ENCODE results near the gene CNN3. TPM values are rescaled to one million over a fixed set of nuclear protein-coding genes. Genes with fewer than 3 reads are reported as not detected.
A peak's percentile ranks its signal among the peaks of the same experiment; 100 is the strongest.

The CNN3 gene
- total RNA-seq, 4 donors from 2014 or later = 307 to 344 (median 329) TPM

GRCh38 chr1:94925004-94925403, 1.9 kb downstream of the CNN3 start:
- peak in 1 of 2 donors; percentile 31 for DNase-seq (ENCODE audit: low spot score in 2 of 2)
- Histone ChIP-seq H3K36me3 (no peaks in the 10 kb centered on the region), H3K4me1 (peaks cover 0 to 71% (median 28%) of the 10 kb centered on the region in 4 donors), H3K4me3 (peak overlapping the region; percentile 59 to 95 (median 72)), H3K9me3 (no peaks in the 10 kb centered on the region), H3K27me3 (no peaks in the 10 kb centered on the region), H3K27ac (peak overlapping the region; percentile 91 to 99 (median 98))
- 4 to 8% methylated on average over 2 of the region's 2 CpGs for WGBS, 2 donors
- TF ChIP-seq CTCF (IDR thresholded peaks at IDR 0.05) = no peak
- TF ChIP-seq POLR2A (IDR thresholded peaks at IDR 0.05) = no peak
- no peak for TF ChIP-seq EP300 (IDR thresholded peaks at IDR 0.05)

DNA sequence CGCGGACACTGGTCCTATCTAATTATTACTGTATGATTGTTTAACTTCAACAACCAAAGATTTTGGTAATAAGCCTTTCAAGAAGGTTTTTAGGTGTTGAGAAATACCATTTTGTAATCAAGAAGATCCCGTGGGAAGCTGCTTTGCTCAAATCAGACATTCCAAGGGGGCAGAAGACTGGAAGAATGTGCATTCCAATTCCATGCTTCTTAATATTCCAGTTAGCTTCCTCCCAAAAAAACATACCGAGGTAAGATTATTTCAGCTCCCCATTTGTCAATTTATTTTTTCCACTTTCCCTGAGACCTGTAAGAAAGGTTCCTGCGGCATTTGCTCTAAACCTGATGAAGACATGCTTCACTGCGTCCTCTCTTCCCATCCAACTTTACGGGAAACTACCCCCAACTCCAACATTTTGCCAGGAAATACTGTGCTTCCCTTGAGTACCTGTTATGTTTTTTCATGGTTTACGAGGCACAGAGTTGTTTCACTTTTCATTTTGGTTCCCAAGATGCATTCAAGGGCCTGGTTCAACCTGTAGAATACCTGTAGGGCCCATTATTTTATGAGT, 4.1 kb downstream of the CNN3 start:
- peaks cover 0 to 71% (median 36%) of the 10 kb centered on the region in 4 donors for H3K4me1 ChIP-seq

DNA sequence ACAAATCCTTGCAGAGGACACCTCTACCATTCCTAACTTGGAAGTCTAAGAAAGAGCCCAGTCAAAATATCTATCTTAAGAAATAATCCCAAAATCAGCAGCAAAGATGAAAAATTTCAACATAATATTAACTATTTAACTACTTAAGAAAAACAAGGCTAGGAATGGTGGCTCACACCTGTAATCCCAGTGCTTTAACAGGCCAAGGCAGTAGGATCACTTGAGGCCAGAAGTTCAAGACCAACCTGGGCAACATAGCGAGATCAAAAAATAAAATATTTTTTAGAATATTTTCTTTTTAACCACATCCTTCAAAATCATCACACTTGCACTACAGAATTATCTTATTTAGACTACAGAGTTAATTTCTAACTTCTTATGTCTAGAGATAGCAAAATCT, 4.9 kb downstream of the CNN3 start:
- no peaks in the 10 kb centered on the region for H3K27me3 ChIP-seq
- no peaks in the 10 kb centered on the region for H3K36me3 ChIP-seq
- TF ChIP-seq CTCF (IDR thresholded peaks at IDR 0.05) = no peak
- no peaks in the 10 kb centered on the region for H3K9me3 ChIP-seq
- 76 to 77% methylated on average over 1 of the region's 1 CpG for WGBS, 2 donors
- H3K4me3 ChIP-seq = peak overlapping the region in 2 of 4 donors; percentile 8 to 95
- DNase-seq (ENCODE audit: low spot score in 2 of 2) = no peak
- peak overlapping the region in 3 of 4 donors; percentile 97 to 99 (median 99) for H3K27ac ChIP-seq
- H3K4me1 ChIP-seq = peaks cover 0 to 76% (median 40%) of the 10 kb centered on the region in 4 donors

More for the DNA sequence above, 4.1 kb downstream of the CNN3 start:
- 27 to 30% methylated on average over 8 of the region's 8 CpGs for WGBS, 2 donors
- Histone ChIP-seq H3K4me3 (peak overlapping the region; percentile 2 to 95 (median 42)), H3K27me3 (no peaks in the 10 kb centered on the region), H3K9me3 (no peaks in the 10 kb centered on the region), H3K27ac (peak overlapping the region; percentile 91 to 99 (median 98)), H3K36me3 (no peaks in the 10 kb centered on the region)
- peak in 1 of 2 donors; percentile 74 for TF ChIP-seq EP300 (IDR thresholded peaks at IDR 0.05)
- TF ChIP-seq POLR2A (IDR thresholded peaks at IDR 0.05) = peak in 1 of 2 donors; percentile 8
- TF ChIP-seq CTCF (IDR thresholded peaks at IDR 0.05) = no peak
- no peak for DNase-seq (ENCODE audit: low spot score in 2 of 2)

DNA sequence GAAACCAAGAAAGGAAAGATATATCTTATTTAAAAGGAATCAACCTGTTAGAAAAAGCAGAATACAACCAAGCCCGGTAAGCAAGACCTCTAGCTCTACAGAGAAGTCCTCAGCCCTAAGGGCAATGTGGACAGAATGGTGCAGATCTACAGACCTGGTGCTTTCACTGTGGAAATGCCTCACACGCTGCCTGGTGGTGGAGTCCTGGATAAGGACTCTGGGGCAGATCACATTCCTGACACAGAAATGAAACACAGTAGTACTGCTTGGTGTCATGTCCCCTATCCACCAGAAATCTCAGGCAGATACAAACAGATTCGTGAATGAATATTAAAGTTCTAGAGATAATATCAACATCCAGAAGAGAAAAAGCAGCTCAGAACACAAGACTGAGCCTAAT, 6.8 kb downstream of the CNN3 start:
- Histone ChIP-seq H3K27me3 (no peaks in the 10 kb centered on the region), H3K27ac (peak overlapping the region in 2 of 4 donors; percentile 99), H3K4me3 (peak overlapping the region in 2 of 4 donors; percentile 8 to 21), H3K36me3 (no peaks in the 10 kb centered on the region), H3K4me1 (peaks cover 0 to 95% (median 40%) of the 10 kb centered on the region in 4 donors), H3K9me3 (no peaks in the 10 kb centered on the region)
- no peak for DNase-seq (ENCODE audit: low spot score in 2 of 2)
- TF ChIP-seq EP300 (IDR thresholded peaks at IDR 0.05) = no peak
- TF ChIP-seq POLR2A (IDR thresholded peaks at IDR 0.05) = no peak
- TF ChIP-seq CTCF (IDR thresholded peaks at IDR 0.05) = no peak
- 22 to 28% methylated on average over 3 of the region's 3 CpGs for WGBS, 2 donors

DNA sequence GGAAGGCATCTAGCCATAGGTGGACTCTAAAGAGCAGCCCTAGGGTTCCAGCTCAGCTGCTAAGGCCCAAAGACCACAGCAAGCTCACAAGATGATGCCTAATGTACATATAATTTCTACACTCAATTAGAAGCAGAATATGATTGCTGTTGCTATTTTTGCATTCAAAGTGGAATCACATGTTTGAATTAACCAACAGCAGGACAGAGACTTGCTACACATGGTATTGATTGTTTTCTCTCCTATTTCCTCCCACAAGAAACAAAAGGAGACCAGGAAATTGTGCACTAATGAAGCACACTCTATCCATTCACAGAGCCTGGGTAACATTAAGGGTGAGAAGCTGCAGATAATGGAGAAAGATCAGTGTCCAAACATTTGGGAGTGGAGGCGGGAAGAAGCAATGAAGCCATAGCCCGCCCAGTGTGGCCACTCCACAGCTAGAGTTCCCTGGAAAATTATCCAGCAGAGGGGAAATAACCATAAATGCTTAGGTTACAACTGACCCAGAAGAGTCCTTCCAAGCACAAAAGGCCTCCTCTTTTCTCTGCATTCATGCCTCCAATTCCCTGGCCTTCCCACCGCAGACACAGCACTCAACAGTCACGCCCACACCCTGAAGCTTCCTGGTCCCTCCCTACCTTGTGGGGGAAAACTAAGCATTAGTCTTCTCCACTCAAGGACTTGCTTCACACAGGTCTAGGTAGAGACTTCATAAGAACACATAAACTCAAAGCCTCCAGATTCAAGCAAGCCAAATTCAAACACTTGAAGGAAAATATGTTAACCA, 7.5 kb downstream of the CNN3 start:
- DNase-seq (ENCODE audit: low spot score in 2 of 2) = no peak
- WGBS, 2 donors = 41 to 45% methylated on average over 4 of the region's 4 CpGs
- Histone ChIP-seq H3K4me3 (peak overlapping the region in 2 of 4 donors; percentile 8 to 21), H3K36me3 (no peaks in the 10 kb centered on the region), H3K27me3 (no peaks in the 10 kb centered on the region), H3K27ac (peak overlapping the region in 2 of 4 donors; percentile 99), H3K4me1 (peaks cover 0 to 100% (median 42%) of the 10 kb centered on the region in 4 donors), H3K9me3 (no peaks in the 10 kb centered on the region)
- TF ChIP-seq CTCF (IDR thresholded peaks at IDR 0.05) (no peak), EP300 (IDR thresholded peaks at IDR 0.05) (no peak), POLR2A (IDR thresholded peaks at IDR 0.05) (no peak)

Data from tibial nerve (tissue), 4 donors.